DND-41 (cell line): ENCODE data around the gene ESM1.

Experiments used
- ATAC-seq: fragments of 200-7000 bp; cut with Tn5 transposase; 3 replicates; pipeline ENCODE4 v1.9.1; 2021; ENCODE audit warnings: low read depth; ENCODE audit not compliant: insufficient read depth
- DNase-seq: peaks from one replicate; pipeline ENCODE4 v3.0.0-alpha.2; 2020
- H2AFZ ChIP-seq: 2 replicates; pipeline ENCODE4 v1.6.0; 2012; ENCODE audit warnings: low read depth, low read length
- H3K27ac ChIP-seq: 2 replicates; pipeline ENCODE4 v1.5.1; 2012; ENCODE audit warnings: low read length, inconsistent platforms
- H3K27me3 ChIP-seq: fragments of 200-600 bp; sonication (generic); 2 replicates; pipeline ENCODE4 v1.6.0; 2012; ENCODE audit warnings: low read length, mild to moderate bottlenecking, inconsistent platforms; ENCODE audit not compliant: insufficient read depth, poor library complexity
- H3K36me3 ChIP-seq: 2 replicates; pipeline ENCODE4 v1.5.1; 2012; ENCODE audit warnings: low read length, inconsistent platforms; ENCODE audit not compliant: insufficient read depth
- H3K4me1 ChIP-seq: 2 replicates; pipeline ENCODE4 v1.5.1; 2012; ENCODE audit warnings: mild to moderate bottlenecking, low read length; ENCODE audit not compliant: insufficient read depth
- H3K4me2 ChIP-seq: 2 replicates; pipeline ENCODE4 v1.6.0; 2012; ENCODE audit warnings: mild to moderate bottlenecking, moderate library complexity, low read length, inconsistent platforms; ENCODE audit not compliant: insufficient read depth
- H3K4me3 ChIP-seq, 2 experiments: fragments of 200-600 bp in 1 of 2; shearing (Covaris generic) in 1 of 2; 2 replicates each; pipeline ENCODE4 v1.5.1; 2012 to 2016; ENCODE audit warnings: inconsistent platforms in 2 of 2, low read length in 2 of 2, mild to moderate bottlenecking in 2 of 2, low read depth in 1 of 2, moderate library complexity in 1 of 2
- H3K79me2 ChIP-seq: 2 replicates; pipeline ENCODE4 v1.6.0; 2012; ENCODE audit warnings: low read length, inconsistent platforms; ENCODE audit not compliant: insufficient read depth
- H3K9ac ChIP-seq: 2 replicates; pipeline ENCODE4 v1.6.0; 2012; ENCODE audit warnings: low read depth, mild to moderate bottlenecking, inconsistent platforms, low read length, moderate library complexity
- H3K9me3 ChIP-seq: 2 replicates; pipeline ENCODE4 v1.5.1; 2012; ENCODE audit warnings: low read length, moderate library complexity, mild to moderate bottlenecking, inconsistent platforms; ENCODE audit not compliant: insufficient read depth, severe bottlenecking
- H4K20me1 ChIP-seq: 2 replicates; pipeline ENCODE4 v1.6.0; 2012; ENCODE audit warnings: low read length; ENCODE audit not compliant: insufficient read depth
- EZH2 ChIP-seq: IDR thresholded peaks from 3 replicates; pipeline ENCODE4 v1.6.1; 2012; ENCODE audit warnings: borderline replicate concordance, low read depth, mild to moderate bottlenecking, moderate library complexity, low read length, inconsistent platforms; ENCODE audit not compliant: severe bottlenecking
- TF ChIP-seq, protein P1 (sequence below): IDR thresholded peaks from 2 replicates; pipeline ENCODE4 v1.5.1; 2012; ENCODE audit warnings: borderline replicate concordance, low read length, moderate library complexity, mild to moderate bottlenecking; ENCODE audit not compliant: poor library complexity, severe bottlenecking; ENCODE audit errors: extremely low read depth

ESM1 gene

DNA sequence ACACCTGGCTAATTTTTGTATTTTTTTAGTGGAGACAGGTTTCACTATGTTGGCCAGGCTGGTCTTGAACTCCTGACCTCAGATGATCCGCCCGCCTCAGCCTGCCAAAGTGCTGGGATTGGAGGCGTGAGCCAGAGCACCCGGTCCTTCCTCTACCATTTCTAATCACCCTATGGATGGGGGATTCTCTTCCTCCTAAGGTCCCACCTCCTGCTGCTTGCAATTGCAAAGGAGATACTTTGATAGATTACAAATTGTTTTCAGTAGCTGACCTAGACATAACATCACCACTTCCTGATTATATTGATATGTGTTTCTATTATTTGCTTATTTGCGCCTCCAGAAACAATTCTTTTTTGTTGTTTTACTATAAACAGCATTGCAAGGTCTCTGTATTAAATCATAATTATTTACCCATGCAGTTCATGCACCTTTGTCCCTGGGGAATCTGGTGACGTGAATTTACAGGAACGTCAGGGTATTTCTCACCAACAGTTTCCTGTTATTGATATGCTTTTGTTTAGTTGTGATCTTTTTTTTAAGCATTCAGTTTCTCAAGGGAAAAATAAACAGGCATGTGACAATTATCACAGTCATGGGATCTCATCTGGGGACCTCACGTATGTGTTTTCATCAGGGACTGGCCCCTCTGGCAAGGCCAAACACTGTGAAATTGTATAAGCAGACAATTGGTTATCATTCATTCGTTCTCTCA is 43.2 kb downstream of the ESM1 start:
- Histone ChIP-seq H3K27ac (no peak overlapping the region), H4K20me1 (no peaks in the 10 kb centered on the region), H3K9ac (no peak overlapping the region), H3K9me3 (no peaks in the 10 kb centered on the region), H3K36me3 (no peaks in the 10 kb centered on the region), H3K4me3 (no peak overlapping the region), H3K27me3 (no peaks in the 10 kb centered on the region), H3K4me1 (no peaks in the 10 kb centered on the region), H3K4me2 (no peak overlapping the region), H2AFZ (no peak overlapping the region), H3K79me2 (no peaks in the 10 kb centered on the region)
- ATAC-seq (no peak), DNase-seq (no peak)
- TF ChIP-seq, protein P1, sequence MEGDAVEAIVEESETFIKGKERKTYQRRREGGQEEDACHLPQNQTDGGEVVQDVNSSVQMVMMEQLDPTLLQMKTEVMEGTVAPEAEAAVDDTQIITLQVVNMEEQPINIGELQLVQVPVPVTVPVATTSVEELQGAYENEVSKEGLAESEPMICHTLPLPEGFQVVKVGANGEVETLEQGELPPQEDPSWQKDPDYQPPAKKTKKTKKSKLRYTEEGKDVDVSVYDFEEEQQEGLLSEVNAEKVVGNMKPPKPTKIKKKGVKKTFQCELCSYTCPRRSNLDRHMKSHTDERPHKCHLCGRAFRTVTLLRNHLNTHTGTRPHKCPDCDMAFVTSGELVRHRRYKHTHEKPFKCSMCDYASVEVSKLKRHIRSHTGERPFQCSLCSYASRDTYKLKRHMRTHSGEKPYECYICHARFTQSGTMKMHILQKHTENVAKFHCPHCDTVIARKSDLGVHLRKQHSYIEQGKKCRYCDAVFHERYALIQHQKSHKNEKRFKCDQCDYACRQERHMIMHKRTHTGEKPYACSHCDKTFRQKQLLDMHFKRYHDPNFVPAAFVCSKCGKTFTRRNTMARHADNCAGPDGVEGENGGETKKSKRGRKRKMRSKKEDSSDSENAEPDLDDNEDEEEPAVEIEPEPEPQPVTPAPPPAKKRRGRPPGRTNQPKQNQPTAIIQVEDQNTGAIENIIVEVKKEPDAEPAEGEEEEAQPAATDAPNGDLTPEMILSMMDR: no peak
- TF ChIP-seq EZH2: no peak

- no peak overlapping the region for H3K9ac ChIP-seq
- no peak overlapping the region for H2AFZ ChIP-seq
- H3K36me3 ChIP-seq: no peaks in the 10 kb centered on the region
- ATAC-seq (no peak), DNase-seq (no peak)
- H3K9me3 ChIP-seq: no peaks in the 10 kb centered on the region
- H3K27ac ChIP-seq: no peak overlapping the region
- H3K27me3 ChIP-seq: no peaks in the 10 kb centered on the region
- H3K4me1 ChIP-seq: no peaks in the 10 kb centered on the region
- H3K4me2 ChIP-seq: no peak overlapping the region
- no peaks in the 10 kb centered on the region for H3K79me2 ChIP-seq
- H4K20me1 ChIP-seq: no peaks in the 10 kb centered on the region
- H3K4me3 ChIP-seq: no peak overlapping the region
- TF ChIP-seq, protein P1: no peak
- no peak for TF ChIP-seq EZH2
These were observed 49.2 kb downstream of the ESM1 start for GRCh38 chr5:54936201-54936600.

GRCh38 chr5:54932789-54933188 is 52.6 kb downstream of the ESM1 start:
- no peaks in the 10 kb centered on the region for H3K9me3 ChIP-seq
- no peak for TF ChIP-seq EZH2
- TF ChIP-seq, protein P1: no peak
- DNase-seq (no peak), ATAC-seq (no peak)
- H4K20me1 ChIP-seq: no peaks in the 10 kb centered on the region
- H3K27ac ChIP-seq: no peak overlapping the region
- no peak overlapping the region for H2AFZ ChIP-seq
- no peak overlapping the region for H3K9ac ChIP-seq
- no peaks in the 10 kb centered on the region for H3K27me3 ChIP-seq
- no peak overlapping the region for H3K4me2 ChIP-seq
- no peaks in the 10 kb centered on the region for H3K79me2 ChIP-seq
- H3K4me1 ChIP-seq: no peaks in the 10 kb centered on the region
- no peaks in the 10 kb centered on the region for H3K36me3 ChIP-seq
- H3K4me3 ChIP-seq: no peak overlapping the region
